ENCODE results near the gene NEUROG2.

DNA sequence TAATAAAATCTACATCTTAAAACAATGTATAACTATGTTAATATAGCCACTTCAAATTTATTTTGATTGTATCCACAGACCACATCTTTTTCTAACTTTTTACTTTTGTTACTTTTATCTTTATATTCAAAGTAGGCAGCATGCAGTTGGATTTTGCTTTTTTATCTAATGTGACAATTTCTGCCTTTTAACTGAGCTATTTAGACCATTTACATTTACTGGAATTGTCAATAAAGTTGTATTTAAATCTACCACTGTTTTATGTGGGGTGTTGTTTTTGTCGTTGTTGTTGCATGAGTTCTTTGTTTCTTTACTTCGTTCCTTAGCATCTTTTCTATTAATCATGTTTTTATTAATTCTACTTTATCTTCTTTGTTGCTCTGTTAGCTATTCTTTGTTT, 42.0 kb downstream of the NEUROG2 start:
- TF ChIP-seq POLR2A (IDR thresholded peaks at IDR 0.05; ENCODE audit: low read depth, low read length) (no peak), CTCF (conservative IDR thresholded peaks at IDR 0.05; ENCODE audit: low read depth, low read length) (no peak), RCOR1 (IDR thresholded peaks at IDR 0.05; ENCODE audit: insufficient replicate concordance, low read length) (no peak), CEBPB (IDR thresholded peaks at IDR 0.05; ENCODE audit: low read depth, low read length) (no peak), MAFK (IDR thresholded peaks at IDR 0.05; ENCODE audit: low read depth, low read length) (no peak), RFX5 (IDR thresholded peaks at IDR 0.05; ENCODE audit: low read depth, low read length) (no peak), MAZ (IDR thresholded peaks at IDR 0.05; ENCODE audit: borderline replicate concordance, low read depth, low read length) (no peak), RAD21 (IDR thresholded peaks at IDR 0.05; ENCODE audit: low read length) (no peak), NFE2L2 (IDR thresholded peaks at IDR 0.05; ENCODE audit: low read depth, low read length) (no peak), MXI1 (IDR thresholded peaks at IDR 0.05; ENCODE audit: borderline replicate concordance, low read depth, low read length) (no peak)
- TF ChIP-seq, protein P1, sequence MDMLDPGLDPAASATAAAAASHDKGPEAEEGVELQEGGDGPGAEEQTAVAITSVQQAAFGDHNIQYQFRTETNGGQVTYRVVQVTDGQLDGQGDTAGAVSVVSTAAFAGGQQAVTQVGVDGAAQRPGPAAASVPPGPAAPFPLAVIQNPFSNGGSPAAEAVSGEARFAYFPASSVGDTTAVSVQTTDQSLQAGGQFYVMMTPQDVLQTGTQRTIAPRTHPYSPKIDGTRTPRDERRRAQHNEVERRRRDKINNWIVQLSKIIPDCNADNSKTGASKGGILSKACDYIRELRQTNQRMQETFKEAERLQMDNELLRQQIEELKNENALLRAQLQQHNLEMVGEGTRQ (IDR thresholded peaks at IDR 0.05; ENCODE audit: low read depth, low read length): no peak
- TF ChIP-seq, protein P2, sequence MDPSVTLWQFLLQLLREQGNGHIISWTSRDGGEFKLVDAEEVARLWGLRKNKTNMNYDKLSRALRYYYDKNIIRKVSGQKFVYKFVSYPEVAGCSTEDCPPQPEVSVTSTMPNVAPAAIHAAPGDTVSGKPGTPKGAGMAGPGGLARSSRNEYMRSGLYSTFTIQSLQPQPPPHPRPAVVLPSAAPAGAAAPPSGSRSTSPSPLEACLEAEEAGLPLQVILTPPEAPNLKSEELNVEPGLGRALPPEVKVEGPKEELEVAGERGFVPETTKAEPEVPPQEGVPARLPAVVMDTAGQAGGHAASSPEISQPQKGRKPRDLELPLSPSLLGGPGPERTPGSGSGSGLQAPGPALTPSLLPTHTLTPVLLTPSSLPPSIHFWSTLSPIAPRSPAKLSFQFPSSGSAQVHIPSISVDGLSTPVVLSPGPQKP (IDR thresholded peaks at IDR 0.05; ENCODE audit: borderline replicate concordance, low read depth, low read length): no peak

All from IMR-90 (cell line).